GM13976 (cell line): ENCODE results near the gene TAS2R14.

ENCODE experiments used
- DNase-seq: peaks from one replicate; pipeline ENCODE4 v3.0.0; 2012; ENCODE audit warnings: low spot score
- in situ Hi-C: fragments of 300-500 bp; cut with MboI; formaldehyde crosslinking; loops from one replicate; pipeline ENCODE4 v1.12.0; 2022; ENCODE audit warnings: low sequenced_read_pairs, mixed read lengths, inconsistent platforms; ENCODE audit not compliant: unreplicated experiment
- TF ChIP-seq, protein P1 (sequence below): IDR thresholded peaks from 2 replicates; pipeline ENCODE4 v1.5.1; 2012; ENCODE audit warnings: borderline replicate concordance, mild to moderate bottlenecking; ENCODE audit not compliant: insufficient read depth; ENCODE audit errors: extremely low read depth, missing control alignments, control extremely low read depth

The TAS2R14 gene

DNA sequence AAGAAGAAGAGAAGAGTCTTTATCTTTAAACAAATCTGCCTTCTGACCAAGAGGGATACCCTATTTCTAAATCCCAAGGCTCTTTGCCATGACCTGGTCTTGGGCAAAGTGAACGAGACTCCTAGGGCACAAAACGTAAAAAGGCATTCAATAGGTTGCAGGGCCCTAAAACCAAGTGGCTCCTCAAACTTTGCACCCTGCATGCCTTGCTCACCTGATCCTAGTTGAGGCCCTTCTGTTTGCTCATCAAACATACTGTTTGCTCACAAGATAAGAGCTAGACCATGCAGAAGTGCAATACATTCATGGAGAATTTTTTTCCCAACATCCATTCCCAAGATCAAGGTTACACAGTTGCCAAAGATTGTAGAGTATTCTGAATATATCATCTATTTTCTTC, 47.1 kb downstream of the TAS2R14 start:
- DNase-seq: no peak
- TF ChIP-seq, protein P1, sequence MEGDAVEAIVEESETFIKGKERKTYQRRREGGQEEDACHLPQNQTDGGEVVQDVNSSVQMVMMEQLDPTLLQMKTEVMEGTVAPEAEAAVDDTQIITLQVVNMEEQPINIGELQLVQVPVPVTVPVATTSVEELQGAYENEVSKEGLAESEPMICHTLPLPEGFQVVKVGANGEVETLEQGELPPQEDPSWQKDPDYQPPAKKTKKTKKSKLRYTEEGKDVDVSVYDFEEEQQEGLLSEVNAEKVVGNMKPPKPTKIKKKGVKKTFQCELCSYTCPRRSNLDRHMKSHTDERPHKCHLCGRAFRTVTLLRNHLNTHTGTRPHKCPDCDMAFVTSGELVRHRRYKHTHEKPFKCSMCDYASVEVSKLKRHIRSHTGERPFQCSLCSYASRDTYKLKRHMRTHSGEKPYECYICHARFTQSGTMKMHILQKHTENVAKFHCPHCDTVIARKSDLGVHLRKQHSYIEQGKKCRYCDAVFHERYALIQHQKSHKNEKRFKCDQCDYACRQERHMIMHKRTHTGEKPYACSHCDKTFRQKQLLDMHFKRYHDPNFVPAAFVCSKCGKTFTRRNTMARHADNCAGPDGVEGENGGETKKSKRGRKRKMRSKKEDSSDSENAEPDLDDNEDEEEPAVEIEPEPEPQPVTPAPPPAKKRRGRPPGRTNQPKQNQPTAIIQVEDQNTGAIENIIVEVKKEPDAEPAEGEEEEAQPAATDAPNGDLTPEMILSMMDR: no peak
- in situ Hi-C loops: no loop called here

DNA sequence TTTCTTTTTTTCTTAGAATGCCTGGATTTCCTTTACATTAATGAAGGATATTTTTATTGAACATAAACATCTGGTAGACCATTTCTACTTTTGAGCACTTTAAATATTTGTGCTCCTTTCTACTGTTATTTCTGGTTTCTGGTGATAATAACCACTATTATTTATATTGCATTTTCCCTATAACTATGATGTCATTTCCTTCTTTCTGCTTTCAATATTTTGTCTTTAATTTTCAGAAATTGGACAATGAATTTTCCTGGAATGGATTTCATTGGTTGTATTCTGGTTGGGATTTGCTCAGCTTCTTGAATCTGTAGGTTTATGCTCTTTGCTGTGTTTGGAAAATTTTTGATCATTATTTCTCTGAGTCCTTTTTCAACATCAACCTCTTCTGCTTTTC, 49.8 kb downstream of the TAS2R14 start:
- TF ChIP-seq, protein P1: no peak
- DNase-seq: no peak
- in situ Hi-C loops: no loop called here
